HG03521 (cell line): ENCODE results near the gene CTSK.
"Not testable (repeated sequence)": the region's sequence is repeated elsewhere in the genome, so short reads cannot be mapped to it uniquely, and the experiment has no call there.

Source experiments
- ATAC-seq: cut with Tn5 transposase; IDR thresholded peaks from one replicate; pipeline ENCODE4 v1.9.1; 2021; ENCODE audit warnings: mild to moderate bottlenecking, moderate library complexity; ENCODE audit not compliant: unreplicated experiment

Gene CTSK

GRCh38 chr1:150807249-150808023 is 624 bp downstream of the CTSK start:
- ATAC-seq, result no peak

- ATAC-seq, result no peak
Observed at GRCh38 chr1:150805899-150806298, 2.2 kb downstream of the CTSK start.

- ATAC-seq, result no peak
Observed at GRCh38 chr1:150804671-150805070, 3.4 kb downstream of the CTSK start.

- no peak for ATAC-seq
Observed at GRCh38 chr1:150799089-150799488, 9.0 kb downstream of the CTSK start.

GRCh38 chr1:150798525-150798924 is 9.5 kb downstream of the CTSK start:
- ATAC-seq, result no peak

- no peak for ATAC-seq
Observed at GRCh38 chr1:150796374-150796773, 11.7 kb downstream of the CTSK start.

- not testable (repeated sequence) for ATAC-seq
Observed at GRCh38 chr1:150793778-150794177, 14.3 kb downstream of the CTSK start.

- no peak for ATAC-seq
Observed at GRCh38 chr1:150793221-150793620, 14.8 kb downstream of the CTSK start.

- no peak for ATAC-seq
Observed at GRCh38 chr1:150791585-150791984, 16.5 kb downstream of the CTSK start.

GRCh38 chr1:150789396-150789795 is 18.7 kb downstream of the CTSK start:
- ATAC-seq, result no peak

- no peak for ATAC-seq
Observed at GRCh38 chr1:150788946-150789345, 19.1 kb downstream of the CTSK start.

GRCh38 chr1:150787455-150787854 is 20.6 kb downstream of the CTSK start:
- ATAC-seq, result no peak

- no peak for ATAC-seq
Observed at GRCh38 chr1:150780510-150780909, 27.6 kb downstream of the CTSK start.

GRCh38 chr1:150778409-150778808 is 29.7 kb downstream of the CTSK start:
- ATAC-seq, result no peak

GRCh38 chr1:150777544-150777943 is 30.5 kb downstream of the CTSK start:
- ATAC-seq, result no peak

GRCh38 chr1:150775931-150776505 is 32.0 kb downstream of the CTSK start:
- not testable (repeated sequence) for ATAC-seq

- ATAC-seq, result no peak
Observed at GRCh38 chr1:150775276-150775675, 32.8 kb downstream of the CTSK start.

GRCh38 chr1:150772326-150772725 is 35.7 kb downstream of the CTSK start:
- ATAC-seq, result no peak

GRCh38 chr1:150767704-150768103 is 40.4 kb downstream of the CTSK start:
- ATAC-seq, result not testable (repeated sequence)

- not testable (repeated sequence) for ATAC-seq
Observed at GRCh38 chr1:150765977-150766301, 42.1 kb downstream of the CTSK start.

GRCh38 chr1:150765296-150765976 is 42.6 kb downstream of the CTSK start, which contains the start of gene CTSS:
CTSS (minus strand) TSS chr1:150765778; CDS start chr1:150764763, 1,015 bp downstream.
- ATAC-seq, result peak; percentile 69

- no peak for ATAC-seq
Observed at GRCh38 chr1:150764617-150765101, 43.4 kb downstream of the CTSK start.
